ENCODE measurements around the gene SASH1.

SASH1 gene

GRCh38 chr6:148455225-148455624 lies 112.6 kb downstream of the SASH1 start:
- Histone ChIP-seq H2AFZ (ENCODE audit: low read depth, low read length, severe bottlenecking) (no peak overlapping the region), H3K9me3 (ENCODE audit: insufficient read depth, low read length) (no peaks in the 10 kb centered on the region), H3K4me2 (ENCODE audit: low read depth, low read length, poor library complexity, severe bottlenecking) (no peak overlapping the region), H3K27ac (ENCODE audit: low read depth, low read length) (no peak overlapping the region), H3K9ac (ENCODE audit: low read length) (no peak overlapping the region), H3K4me3 (ENCODE audit: insufficient read depth, low read length, poor library complexity, severe bottlenecking) (no peak overlapping the region), H3K79me2 (ENCODE audit: insufficient read depth, low read length) (no peaks in the 10 kb centered on the region), H3K36me3 (ENCODE audit: low read length) (no peaks in the 10 kb centered on the region), H3K27me3 (ENCODE audit: low read length) (no peaks in the 10 kb centered on the region), H3F3A (ENCODE audit: insufficient read depth) (no peaks in the 10 kb centered on the region), H3K9me2 (replicated peaks; ENCODE audit: insufficient read depth, low read length) (no peaks in the 10 kb centered on the region), H4K20me1 (ENCODE audit: low read depth, low read length) (no peaks in the 10 kb centered on the region)
- TF ChIP-seq EZH2phosphoT487 (conservative IDR thresholded peaks at IDR 0.05; ENCODE audit: low read length): no peak
- no peak for TF ChIP-seq CTCF (IDR thresholded peaks at IDR 0.05; ENCODE audit: insufficient read depth, low read length, poor library complexity, severe bottlenecking)

DNA sequence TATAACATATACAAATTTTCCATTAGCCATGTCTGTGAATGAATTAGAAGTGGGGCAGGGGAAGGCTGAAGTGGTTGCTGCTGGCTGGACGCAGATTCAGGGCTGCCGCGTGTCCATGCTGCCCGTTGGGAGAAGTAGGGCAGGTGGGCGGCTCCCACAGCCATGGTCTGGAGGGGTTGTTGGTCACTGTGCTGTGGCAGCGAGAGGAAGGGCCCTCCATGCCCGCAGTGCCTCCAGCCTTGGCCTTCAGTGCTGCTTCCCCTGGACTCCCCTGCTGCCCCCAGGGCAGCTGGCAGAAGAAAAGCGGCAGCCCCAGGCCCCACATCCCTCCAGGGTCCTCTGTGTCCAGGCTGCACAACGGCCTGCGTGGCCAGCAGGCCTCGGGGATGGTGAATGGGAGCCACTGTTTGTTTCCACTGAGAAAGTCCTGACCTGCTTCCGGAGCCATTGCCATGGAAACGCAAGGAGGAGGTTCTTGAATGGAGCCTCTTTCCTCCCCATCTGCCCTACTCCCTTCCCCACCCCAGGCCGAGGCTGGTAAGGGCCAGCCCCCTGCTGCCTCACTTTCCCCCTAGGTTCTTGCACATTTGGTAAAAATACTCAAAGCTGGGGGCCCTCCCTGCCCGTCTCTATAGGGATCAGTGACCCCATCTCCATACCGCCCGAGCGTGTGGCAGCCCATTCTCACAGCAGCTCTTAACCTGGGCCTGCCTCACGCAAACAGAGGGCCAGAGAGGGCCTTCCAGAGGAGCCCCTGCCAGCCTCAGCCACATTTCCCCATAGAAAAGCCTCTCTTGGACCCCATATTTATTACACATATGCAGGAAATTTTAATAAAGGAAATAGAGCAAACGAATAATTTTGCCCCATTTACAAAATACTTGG lies 113.3 kb downstream of the SASH1 start:
- H3F3A ChIP-seq (ENCODE audit: insufficient read depth): no peaks in the 10 kb centered on the region
- no peak overlapping the region for H3K9ac ChIP-seq (ENCODE audit: low read length)
- no peaks in the 10 kb centered on the region for H3K36me3 ChIP-seq (ENCODE audit: low read length)
- no peak overlapping the region for H3K27ac ChIP-seq (ENCODE audit: low read depth, low read length)
- no peak overlapping the region for H3K4me3 ChIP-seq (ENCODE audit: insufficient read depth, low read length, poor library complexity, severe bottlenecking)
- H3K27me3 ChIP-seq (ENCODE audit: low read length): no peaks in the 10 kb centered on the region
- H3K79me2 ChIP-seq (ENCODE audit: insufficient read depth, low read length): no peaks in the 10 kb centered on the region
- no peak overlapping the region for H2AFZ ChIP-seq (ENCODE audit: low read depth, low read length, severe bottlenecking)
- TF ChIP-seq EZH2phosphoT487 (conservative IDR thresholded peaks at IDR 0.05; ENCODE audit: low read length) (no peak), CTCF (IDR thresholded peaks at IDR 0.05; ENCODE audit: insufficient read depth, low read length, poor library complexity, severe bottlenecking) (no peak)
- H3K9me2 ChIP-seq (replicated peaks; ENCODE audit: insufficient read depth, low read length): no peaks in the 10 kb centered on the region
- H3K9me3 ChIP-seq (ENCODE audit: insufficient read depth, low read length): no peaks in the 10 kb centered on the region
- H4K20me1 ChIP-seq (ENCODE audit: low read depth, low read length): no peaks in the 10 kb centered on the region
- H3K4me2 ChIP-seq (ENCODE audit: low read depth, low read length, poor library complexity, severe bottlenecking): no peak overlapping the region

- H3K27ac ChIP-seq (ENCODE audit: low read depth, low read length): no peak overlapping the region
- H3K9ac ChIP-seq (ENCODE audit: low read length): no peak overlapping the region
- H3K79me2 ChIP-seq (ENCODE audit: insufficient read depth, low read length): no peaks in the 10 kb centered on the region
- no peaks in the 10 kb centered on the region for H3K9me3 ChIP-seq (ENCODE audit: insufficient read depth, low read length)
- no peaks in the 10 kb centered on the region for H3K27me3 ChIP-seq (ENCODE audit: low read length)
- H3K4me2 ChIP-seq (ENCODE audit: low read depth, low read length, poor library complexity, severe bottlenecking): no peak overlapping the region
- H3K36me3 ChIP-seq (ENCODE audit: low read length): no peaks in the 10 kb centered on the region
- no peak for TF ChIP-seq EZH2phosphoT487 (conservative IDR thresholded peaks at IDR 0.05; ENCODE audit: low read length)
- TF ChIP-seq CTCF (IDR thresholded peaks at IDR 0.05; ENCODE audit: insufficient read depth, low read length, poor library complexity, severe bottlenecking): no peak
- no peaks in the 10 kb centered on the region for H4K20me1 ChIP-seq (ENCODE audit: low read depth, low read length)
- no peaks in the 10 kb centered on the region for H3K9me2 ChIP-seq (replicated peaks; ENCODE audit: insufficient read depth, low read length)
- no peak overlapping the region for H2AFZ ChIP-seq (ENCODE audit: low read depth, low read length, severe bottlenecking)
- no peaks in the 10 kb centered on the region for H3F3A ChIP-seq (ENCODE audit: insufficient read depth)
- H3K4me3 ChIP-seq (ENCODE audit: insufficient read depth, low read length, poor library complexity, severe bottlenecking): no peak overlapping the region
Measured at GRCh38 chr6:148457137-148457842, 114.7 kb downstream of the SASH1 start.

All from SU-DHL-6 (cell line).